Glomerular endothelial cell (primary cell): Measurements from ENCODE around the gene RPS6KB2. TPM values are rescaled to one million over a fixed set of nuclear protein-coding genes. Genes with fewer than 3 reads are reported as not detected.
"Not testable (repeated sequence)": the region's sequence is repeated elsewhere in the genome, so short reads cannot be mapped to it uniquely, and the experiment has no call there.

Source experiments
- DNase-seq: peaks from one replicate; pipeline ENCODE4 v3.0.0-alpha.2; 2011; ENCODE audit warnings: low read depth, low spot score; ENCODE audit errors: extremely low read depth
- total RNA-seq: library from RNA; depleted of rRNA; stranded (reverse); fragments of >200 nt; gene quantifications from 2 replicates; pipeline ENCODE4 v1.2.3, GENCODE V29; 2015

RPS6KB2 gene
- total RNA-seq, 1 donor from 2014 or later: 39.9 TPM

GRCh38 chr11:67397536-67397935 is 30.8 kb upstream of the RPS6KB2 start:
- no peak for DNase-seq

GRCh38 chr11:67397986-67398660 is 30.2 kb upstream of the RPS6KB2 start:
- DNase-seq: no peak

- DNase-seq: no peak
Observed at GRCh38 chr11:67398661-67399563, 29.4 kb upstream of the RPS6KB2 start.

GRCh38 chr11:67400251-67400941 is 27.9 kb upstream of the RPS6KB2 start:
- no peak for DNase-seq

- DNase-seq: no peak
Observed at GRCh38 chr11:67400942-67401494, 27.3 kb upstream of the RPS6KB2 start.

GRCh38 chr11:67401495-67402191 is 26.7 kb upstream of the RPS6KB2 start, which contains the start of gene PPP1CA:
Gene PPP1CA (minus strand): TSS chr11:67401858. CDS start chr11:67401782, 76 bp downstream.
- DNase-seq: no peak

- DNase-seq: not testable (repeated sequence)
Observed at GRCh38 chr11:67402192-67402839, 26.0 kb upstream of the RPS6KB2 start.

GRCh38 chr11:67403085-67403484 is 25.2 kb upstream of the RPS6KB2 start:
- not testable (repeated sequence) for DNase-seq

GRCh38 chr11:67404515-67405195 is 23.6 kb upstream of the RPS6KB2 start:
- no peak for DNase-seq

- DNase-seq: no peak
Observed at GRCh38 chr11:67405196-67405567, 23.1 kb upstream of the RPS6KB2 start.

- no peak for DNase-seq
Observed at GRCh38 chr11:67405688-67406339, 22.5 kb upstream of the RPS6KB2 start.

GRCh38 chr11:67406420-67406968 is 21.8 kb upstream of the RPS6KB2 start:
- no peak for DNase-seq

GRCh38 chr11:67406969-67407687 is 21.2 kb upstream of the RPS6KB2 start:
- DNase-seq: no peak

GRCh38 chr11:67407688-67408163 is 20.6 kb upstream of the RPS6KB2 start:
- DNase-seq: no peak

- no peak for DNase-seq
Observed at GRCh38 chr11:67408437-67409200, 19.7 kb upstream of the RPS6KB2 start.

GRCh38 chr11:67409261-67409666 is 19.0 kb upstream of the RPS6KB2 start:
- no peak for DNase-seq

GRCh38 chr11:67409781-67410368 is 18.4 kb upstream of the RPS6KB2 start:
- no peak for DNase-seq
